Gastroesophageal sphincter (tissue), 4 donors: ENCODE results near the gene CDH6. TPM values are rescaled to one million over a fixed set of nuclear protein-coding genes. Genes with fewer than 3 reads are reported as not detected.

Experiments used
- ATAC-seq: fragments of 150-250 bp; one replicate; pipeline ENCODE4 v1.9.1; 2016; ENCODE audit warnings: mild to moderate bottlenecking, moderate library complexity
- H3K27ac ChIP-seq, 4 donors: fragments of 200-600 bp; sonication (generic) in 3 of 4; 1 replicate in 3 of 4; 2 replicates in 1 of 4; pipeline ENCODE4 v1.5.1; 2016 to 2019
- H3K27me3 ChIP-seq: fragments of 200-600 bp; sonication (generic); one replicate; pipeline ENCODE4 v1.5.1; 2019
- H3K36me3 ChIP-seq, 2 donors: fragments of 200-600 bp; sonication (generic); one replicate each; pipeline ENCODE4 v1.5.1; 2019; ENCODE audit warnings: control low read depth in 1 of 2
- H3K4me1 ChIP-seq, 3 donors: fragments of 200-600 bp; sonication (generic); 1 replicate in 2 of 3; 2 replicates in 1 of 3; pipeline ENCODE4 v1.5.1; 2016 to 2019; ENCODE audit warnings: control low read depth in 2 of 3
- H3K4me3 ChIP-seq, 2 donors: fragments of 200-600 bp; sonication (generic); one replicate each; pipeline ENCODE4 v1.5.1; 2019; ENCODE audit warnings: mild to moderate bottlenecking in 1 of 2, moderate library complexity in 1 of 2
- H3K9me3 ChIP-seq, 3 donors: fragments of 200-600 bp; sonication (generic); one replicate each; pipeline ENCODE4 v1.5.1; 2017 to 2019; ENCODE audit warnings: control low read depth in 2 of 3
- EP300 ChIP-seq: sonication (generic); formaldehyde crosslinking; IDR thresholded peaks from one replicate; pipeline ENCODE4 v1.6.1; 2017; ENCODE audit warnings: antibody characterized with exemption, mild to moderate bottlenecking
- POLR2A ChIP-seq, 2 donors: fragments of 450-650 bp; IDR thresholded peaks; one replicate each; pipeline ENCODE4 v1.6.1; 2017; ENCODE audit warnings: antibody characterized with exemption in 2 of 2, mild to moderate bottlenecking in 2 of 2, moderate library complexity in 1 of 2
- POLR2AphosphoS5 ChIP-seq: sonication (generic); formaldehyde crosslinking; IDR thresholded peaks from one replicate; pipeline ENCODE4 v1.6.1; 2017; ENCODE audit warnings: antibody characterized with exemption
- WGBS, 2 donors: methylation state at CpG; one replicate each; pipeline ENCODE4 v1.1.5; 2018; ENCODE audit warnings: low coverage in 1 of 2; 5-methylcytosine and 5-hydroxymethylcytosine counted together
- total RNA-seq, 4 donors: library from RNA; depleted of rRNA; stranded (reverse); fragments of >200 nt; gene quantifications; one replicate each; pipeline ENCODE4 v1.1.0, GENCODE V29; 2016
- TF ChIP-seq, protein P1 (sequence below), 4 experiments: fragments of 200-600 bp in 2 of 4; fragments of 450-650 bp in 2 of 4; sonication (generic) in 1 of 4; IDR thresholded peaks; one replicate each; pipeline ENCODE4 v1.5.1; 2017 to 2019; ENCODE audit warnings: antibody characterized with exemption in 4 of 4, mild to moderate bottlenecking in 2 of 4, moderate library complexity in 2 of 4

CDH6 gene
- total RNA-seq, 4 donors from 2014 or later = 5.5 to 10.9 (median 8.4) TPM

GRCh38 chr5:31156631-31157160, 36.8 kb upstream of the CDH6 start:
- H3K36me3 ChIP-seq = no peaks in the 10 kb centered on the region
- ATAC-seq = no peak
- H3K27me3 ChIP-seq = no peaks in the 10 kb centered on the region
- TF ChIP-seq EP300 = no peak
- no peak for TF ChIP-seq POLR2AphosphoS5
- TF ChIP-seq, protein P1, sequence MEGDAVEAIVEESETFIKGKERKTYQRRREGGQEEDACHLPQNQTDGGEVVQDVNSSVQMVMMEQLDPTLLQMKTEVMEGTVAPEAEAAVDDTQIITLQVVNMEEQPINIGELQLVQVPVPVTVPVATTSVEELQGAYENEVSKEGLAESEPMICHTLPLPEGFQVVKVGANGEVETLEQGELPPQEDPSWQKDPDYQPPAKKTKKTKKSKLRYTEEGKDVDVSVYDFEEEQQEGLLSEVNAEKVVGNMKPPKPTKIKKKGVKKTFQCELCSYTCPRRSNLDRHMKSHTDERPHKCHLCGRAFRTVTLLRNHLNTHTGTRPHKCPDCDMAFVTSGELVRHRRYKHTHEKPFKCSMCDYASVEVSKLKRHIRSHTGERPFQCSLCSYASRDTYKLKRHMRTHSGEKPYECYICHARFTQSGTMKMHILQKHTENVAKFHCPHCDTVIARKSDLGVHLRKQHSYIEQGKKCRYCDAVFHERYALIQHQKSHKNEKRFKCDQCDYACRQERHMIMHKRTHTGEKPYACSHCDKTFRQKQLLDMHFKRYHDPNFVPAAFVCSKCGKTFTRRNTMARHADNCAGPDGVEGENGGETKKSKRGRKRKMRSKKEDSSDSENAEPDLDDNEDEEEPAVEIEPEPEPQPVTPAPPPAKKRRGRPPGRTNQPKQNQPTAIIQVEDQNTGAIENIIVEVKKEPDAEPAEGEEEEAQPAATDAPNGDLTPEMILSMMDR (IDR thresholded peaks at IDR 0.05) = no peak
- no peak for TF ChIP-seq POLR2A (IDR thresholded peaks at IDR 0.05)
- H3K4me1 ChIP-seq = no peaks in the 10 kb centered on the region
- no peak overlapping the region for H3K4me3 ChIP-seq
- H3K27ac ChIP-seq = no peak overlapping the region
- 63 to 70% methylated on average over 3 of the region's 3 CpGs for WGBS, 2 donors
- no peaks in the 10 kb centered on the region for H3K9me3 ChIP-seq

GRCh38 chr5:31157720-31158119, 35.8 kb upstream of the CDH6 start:
- WGBS, 2 donors = 44 to 48% methylated on average over 5 of the region's 5 CpGs
- H3K4me1 ChIP-seq = no peaks in the 10 kb centered on the region
- no peak for TF ChIP-seq POLR2A (IDR thresholded peaks at IDR 0.05)
- TF ChIP-seq POLR2AphosphoS5 = no peak
- TF ChIP-seq EP300 = no peak
- TF ChIP-seq, protein P1 (IDR thresholded peaks at IDR 0.05) = no peak
- ATAC-seq = no peak
- no peaks in the 10 kb centered on the region for H3K36me3 ChIP-seq
- H3K27me3 ChIP-seq = no peaks in the 10 kb centered on the region
- no peaks in the 10 kb centered on the region for H3K9me3 ChIP-seq
- no peak overlapping the region for H3K27ac ChIP-seq
- no peak overlapping the region for H3K4me3 ChIP-seq

GRCh38 chr5:31158686-31159085, 34.8 kb upstream of the CDH6 start:
- no peaks in the 10 kb centered on the region for H3K27me3 ChIP-seq
- no peaks in the 10 kb centered on the region for H3K36me3 ChIP-seq
- H3K9me3 ChIP-seq = no peaks in the 10 kb centered on the region
- H3K4me3 ChIP-seq = no peak overlapping the region
- no peak for TF ChIP-seq POLR2AphosphoS5
- ATAC-seq = no peak
- H3K27ac ChIP-seq = no peak overlapping the region
- no peaks in the 10 kb centered on the region for H3K4me1 ChIP-seq
- WGBS, 2 donors = 50 to 80% methylated on average over 1 of the region's 1 CpG

DNA sequence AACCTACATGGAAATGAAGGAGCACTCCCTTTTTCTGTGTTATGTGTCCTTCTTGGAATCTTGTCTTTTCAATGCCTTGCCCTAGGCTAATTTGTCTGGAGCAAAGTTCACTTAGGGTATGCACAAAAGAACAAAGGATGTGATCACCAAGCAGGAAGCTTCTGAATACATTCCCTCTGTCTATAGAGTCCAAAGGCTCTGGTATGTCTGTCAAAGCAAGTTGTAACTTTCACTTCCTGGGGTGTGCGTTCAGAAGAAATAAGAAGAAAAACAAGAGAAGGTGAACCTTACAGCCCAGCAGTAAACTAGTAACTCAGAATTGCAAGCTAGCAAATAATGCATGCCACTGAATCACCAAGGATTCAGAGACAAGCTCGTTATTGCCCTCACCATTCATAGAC, 31.7 kb upstream of the CDH6 start:
- Histone ChIP-seq H3K9me3 (no peaks in the 10 kb centered on the region), H3K4me3 (no peak overlapping the region), H3K36me3 (no peaks in the 10 kb centered on the region), H3K27me3 (no peaks in the 10 kb centered on the region), H3K4me1 (no peaks in the 10 kb centered on the region), H3K27ac (no peak overlapping the region)
- WGBS, 2 donors = 53 to 58% methylated on average over 2 of the region's 2 CpGs
- TF ChIP-seq EP300 = no peak
- no peak for TF ChIP-seq POLR2A (IDR thresholded peaks at IDR 0.05)
- ATAC-seq = no peak

DNA sequence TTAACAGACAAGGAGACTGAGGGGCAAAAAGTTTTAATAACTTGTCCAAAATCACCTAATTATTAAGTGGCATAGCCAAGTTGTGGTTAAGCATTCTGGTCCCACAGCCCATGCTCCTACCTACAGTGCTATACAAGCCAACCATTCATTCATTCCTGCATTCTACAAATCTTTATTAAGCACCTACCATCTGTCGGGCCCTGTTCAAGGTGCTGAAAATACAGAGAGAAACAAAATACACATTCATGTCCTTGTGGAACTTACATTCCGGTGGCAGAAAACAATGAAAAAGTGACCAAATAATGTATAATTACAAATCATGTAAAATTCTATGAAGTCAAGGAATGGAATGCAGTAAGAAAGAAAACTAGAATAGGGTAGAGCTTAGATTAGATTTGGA, 27.8 kb upstream of the CDH6 start:
- no peak overlapping the region for H3K4me3 ChIP-seq
- H3K9me3 ChIP-seq = no peaks in the 10 kb centered on the region
- TF ChIP-seq POLR2A (IDR thresholded peaks at IDR 0.05) = no peak
- TF ChIP-seq, protein P1 (IDR thresholded peaks at IDR 0.05) = no peak
- TF ChIP-seq EP300 = no peak
- TF ChIP-seq POLR2AphosphoS5 = no peak
- H3K27ac ChIP-seq = no peak overlapping the region
- no peaks in the 10 kb centered on the region for H3K36me3 ChIP-seq
- WGBS, 2 donors = 38 to 91% methylated on average over 2 of the region's 2 CpGs
- no peaks in the 10 kb centered on the region for H3K4me1 ChIP-seq
- ATAC-seq = no peak
- no peaks in the 10 kb centered on the region for H3K27me3 ChIP-seq

DNA sequence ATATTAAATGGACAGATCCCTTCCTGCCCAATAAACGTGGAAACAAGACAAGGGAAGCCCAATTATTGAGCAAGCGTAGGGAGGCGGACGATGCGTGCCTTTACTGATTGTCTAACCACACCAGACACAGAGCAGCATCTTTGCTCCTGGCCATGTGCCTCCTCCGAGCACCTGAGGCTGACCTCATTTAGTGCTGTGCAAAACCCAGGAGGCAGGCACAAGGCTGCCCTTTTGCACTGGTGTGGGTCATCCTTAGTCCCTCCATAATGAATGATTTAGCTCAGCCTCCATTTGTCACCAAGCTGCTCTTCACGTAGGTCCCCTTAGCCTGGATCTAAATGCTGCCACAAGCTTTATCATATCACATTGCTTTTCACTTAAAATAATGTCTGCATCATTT, 24.1 kb upstream of the CDH6 start:
- peak; percentile 16 for ATAC-seq
- no peaks in the 10 kb centered on the region for H3K27me3 ChIP-seq
- no peaks in the 10 kb centered on the region for H3K4me1 ChIP-seq
- H3K27ac ChIP-seq = no peak overlapping the region
- no peak overlapping the region for H3K4me3 ChIP-seq
- no peaks in the 10 kb centered on the region for H3K9me3 ChIP-seq
- TF ChIP-seq POLR2AphosphoS5 (no peak), POLR2A (IDR thresholded peaks at IDR 0.05) (no peak), EP300 (no peak)
- TF ChIP-seq, protein P1 (IDR thresholded peaks at IDR 0.05) = no peak
- H3K36me3 ChIP-seq = no peaks in the 10 kb centered on the region
- 85 to 87% methylated on average over 7 of the region's 7 CpGs for WGBS, 2 donors
